HepG2 (cell line): ENCODE data around the gene KCNJ14. TPM values are rescaled to one million over a fixed set of nuclear protein-coding genes. Genes with fewer than 3 reads are reported as not detected.

Experiments used
- ARNT2 ChIP-seq: sonication (generic); formaldehyde crosslinking; IDR thresholded peaks from 2 replicates; pipeline ENCODE4 v1.8.0; 2022; ENCODE audit warnings: mild to moderate bottlenecking, low read depth, missing genetic modification reagents, moderate library complexity
- CENPT ChIP-seq: sonication (generic); formaldehyde crosslinking; IDR thresholded peaks from 2 replicates; pipeline ENCODE4 v1.8.0; 2022; ENCODE audit warnings: low read depth, mild to moderate bottlenecking, moderate library complexity, missing genetic modification reagents
- CERS6 ChIP-seq: sonication (generic); formaldehyde crosslinking; IDR thresholded peaks from 2 replicates; pipeline ENCODE4 v1.5.0; 2020; ENCODE audit warnings: missing genetic modification reagents
- ETV6 ChIP-seq: sonication (generic); formaldehyde crosslinking; conservative IDR thresholded peaks from 2 replicates; pipeline ENCODE4 v1.4.0; 2020; ENCODE audit warnings: missing genetic modification reagents
- GMEB2 ChIP-seq: IDR thresholded peaks from 2 replicates; pipeline ENCODE4 v1.6.1; 2016; ENCODE audit warnings: missing biosample characterization, missing genetic modification reagents, low read depth
- MED1 ChIP-seq: sonication (generic); formaldehyde crosslinking; IDR thresholded peaks from 2 replicates; pipeline ENCODE4 v1.4.0; 2020; ENCODE audit warnings: missing genetic modification reagents
- NFYC ChIP-seq: IDR thresholded peaks from 2 replicates; pipeline ENCODE4 v1.6.1; 2016; ENCODE audit warnings: missing genetic modification reagents, missing compliant biosample characterization
- PBX2 ChIP-seq: IDR thresholded peaks from 2 replicates; pipeline ENCODE4 v1.6.1; 2016; ENCODE audit warnings: control low read depth
- REL ChIP-seq: sonication (generic); formaldehyde crosslinking; conservative IDR thresholded peaks from 2 replicates; pipeline ENCODE4 v1.8.0; 2022; ENCODE audit warnings: mild to moderate bottlenecking, missing genetic modification reagents, moderate library complexity
- TBX2 ChIP-seq: sonication (generic); formaldehyde crosslinking; IDR thresholded peaks from 2 replicates; pipeline ENCODE4 v1.5.0; 2020; ENCODE audit warnings: missing genetic modification reagents, mild to moderate bottlenecking, borderline replicate concordance
- TFDP2 ChIP-seq: sonication (generic); formaldehyde crosslinking; IDR thresholded peaks from 2 replicates; pipeline ENCODE4 v1.4.0; 2020; ENCODE audit warnings: missing genetic modification reagents
- ZNF101 ChIP-seq: sonication (generic); formaldehyde crosslinking; IDR thresholded peaks from 2 replicates; pipeline ENCODE4 v1.4.0; 2020; ENCODE audit warnings: mild to moderate bottlenecking, low read depth, missing genetic modification reagents, borderline replicate concordance
- ZNF264 ChIP-seq: sonication (generic); formaldehyde crosslinking; IDR thresholded peaks from 2 replicates; pipeline ENCODE4 v1.4.0; 2020; ENCODE audit warnings: missing genetic modification reagents
- ZNF451 ChIP-seq: sonication (generic); formaldehyde crosslinking; IDR thresholded peaks from 2 replicates; pipeline ENCODE4 v1.5.0; 2020; ENCODE audit warnings: mild to moderate bottlenecking, missing genetic modification reagents
- ZNF512B ChIP-seq: sonication (generic); formaldehyde crosslinking; IDR thresholded peaks from 2 replicates; pipeline ENCODE4 v1.5.1; 2020; ENCODE audit warnings: missing genetic modification reagents, mild to moderate bottlenecking, borderline replicate concordance
- ZNF550 ChIP-seq: sonication (generic); formaldehyde crosslinking; IDR thresholded peaks from 2 replicates; pipeline ENCODE4 v1.4.0; 2020; ENCODE audit warnings: mild to moderate bottlenecking, missing genetic modification reagents, borderline replicate concordance
- ZNF761 ChIP-seq: sonication (generic); formaldehyde crosslinking; conservative IDR thresholded peaks from 2 replicates; pipeline ENCODE4 v1.4.0; 2020; ENCODE audit warnings: mild to moderate bottlenecking, missing genetic modification reagents
- polyA plus RNA-seq, 8 experiments: library from polyadenylated mRNA; depleted of rRNA in 3 of 8; stranded (reverse) in 7 of 8; unstranded in 1 of 8; fragments of >200 nt; fragmentation: Illumina TruSeq in 4 of 8; extraction: Trizol in 4 of 8; gene quantifications; 2 replicates each; pipeline versions ENCODE4 v1.2.1 to v1.2.3, GENCODE V29; 2011 to 2016; ENCODE audit warnings: low read depth in 4 of 8, missing spikeins in 1 of 8, mixed read lengths in 1 of 8; ENCODE audit not compliant: insufficient read depth in 1 of 8
- total RNA-seq, 5 experiments: library from RNA; depleted of rRNA; stranded (reverse); fragments of >200 nt; fragmentation: Illumina TruSeq; extraction: Trizol; gene quantifications; 2 replicates each; pipeline ENCODE4 v1.2.3, GENCODE V29; 2016; ENCODE audit warnings: low read depth in 1 of 5

KCNJ14 gene
- total and polyA plus RNA-seq, 2 of the 13 experiments (the other 11 are each of a cell fraction or from before 2014, with no cell fraction given), result 0.20 to 0.51 TPM

GRCh38 chr19:48469289-48469881, 14.0 kb downstream of the KCNJ14 start, which contains the start of gene CYTH2 (continued):
- TF ChIP-seq TFDP2 (CRISPR knock-in tag) (0 out of 2 replicates have a peak, but pooled peaks have one; percentile 15), ZNF550 (CRISPR knock-in tag) (no peak), ZNF451 (CRISPR knock-in tag) (no peak), ARNT2 (CRISPR knock-in tag) (no peak; the same call in 1 of the 2 replicates), CENPT (CRISPR knock-in tag) (no peak), ZNF101 (CRISPR knock-in tag) (no peak), ZNF761 (no peak), REL (CRISPR knock-in tag) (no peak), GMEB2 (CRISPR knock-in tag) (no peak), NFYC (CRISPR knock-in tag) (no peak), CERS6 (CRISPR knock-in tag) (no peak), ZNF264 (0 out of 2 replicates have a peak, but pooled peaks have one; percentile 42), TBX2 (peak; percentile 44; the same call in 1 of the 2 replicates), MED1 (CRISPR knock-in tag) (0 out of 2 replicates have a peak, but pooled peaks have one; percentile 23), ZNF512B (CRISPR knock-in tag) (no peak), PBX2 (CRISPR knock-in tag) (no peak), ETV6 (CRISPR knock-in tag) (peak; percentile 56; the same call in 1 of the 2 replicates)
